Hematopoietic multipotent progenitor cell treated with erythropoietin and hydrocortisone succinate and interleukin-3 and kit ligand, for 6 days (in vitro differentiated cells): ENCODE data around the gene TBCD.

ENCODE experiments used
- DNase-seq: peaks from one replicate; pipeline ENCODE4 v3.0.0-alpha.2; 2015

The TBCD gene

DNA sequence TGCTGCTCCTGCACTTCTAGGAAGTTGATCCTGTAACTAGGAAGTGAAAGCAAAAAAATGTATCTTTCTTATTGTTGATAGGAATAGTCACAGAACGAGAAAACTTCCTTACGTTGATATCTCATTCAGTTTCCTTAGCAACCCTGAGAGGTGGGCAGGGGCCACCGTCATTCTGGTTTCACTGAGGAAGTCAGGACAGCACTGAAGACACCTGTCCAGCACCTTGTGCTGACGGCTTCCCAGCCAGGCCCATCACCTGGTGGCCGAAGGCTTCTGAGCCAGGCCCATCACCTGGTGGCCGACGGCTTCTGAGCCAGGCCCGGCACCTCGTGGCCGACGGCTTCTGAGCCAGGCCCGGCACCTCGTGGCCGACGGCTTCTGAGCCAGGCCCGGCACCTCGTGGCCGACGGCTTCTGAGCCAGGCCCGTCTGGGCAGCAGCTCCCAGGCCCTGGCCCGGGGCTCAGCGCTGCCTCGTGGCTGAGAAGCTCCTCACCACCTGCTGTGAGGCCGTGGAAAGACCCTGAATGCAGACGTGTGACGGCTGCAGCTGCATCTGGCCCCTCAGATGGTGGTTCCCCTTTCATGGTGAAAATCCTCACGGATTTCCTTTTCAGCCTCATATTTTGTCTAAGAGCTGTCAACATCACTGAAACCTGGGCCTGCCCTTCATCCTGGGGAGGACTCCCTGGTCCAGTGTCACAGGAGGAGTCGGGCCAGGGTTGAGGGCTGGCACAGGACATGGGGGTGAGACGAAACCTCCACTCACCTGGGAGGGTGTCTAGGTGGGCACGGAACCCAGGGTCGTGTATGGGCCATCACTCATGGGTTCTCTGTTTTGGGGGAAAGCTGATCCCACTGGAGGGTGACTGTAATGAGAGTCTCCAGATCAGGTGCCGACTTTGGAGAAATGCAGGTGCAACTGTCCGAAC, 121.0 kb downstream of the TBCD start:
- no peak for DNase-seq

DNA sequence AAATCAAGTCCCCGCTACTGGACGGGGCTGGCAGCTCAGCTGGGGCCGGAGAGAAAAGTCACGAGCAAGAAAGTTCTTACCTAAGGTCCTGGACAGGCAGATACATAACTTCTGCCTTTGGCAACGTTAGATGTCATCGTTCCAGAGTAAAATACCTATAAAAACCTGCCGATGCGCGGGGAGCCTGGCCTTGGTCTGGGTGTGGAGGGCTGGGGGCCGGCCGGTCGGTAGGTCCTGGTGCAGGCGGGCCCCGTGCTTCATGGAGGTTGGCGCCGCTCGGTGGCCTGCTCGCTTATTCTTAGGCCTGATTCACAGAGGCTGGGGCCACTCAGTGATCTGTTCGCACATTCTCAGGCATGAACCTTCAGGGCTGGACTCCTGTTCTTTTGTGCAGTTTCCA, 121.7 kb downstream of the TBCD start:
- DNase-seq: no peak

DNA sequence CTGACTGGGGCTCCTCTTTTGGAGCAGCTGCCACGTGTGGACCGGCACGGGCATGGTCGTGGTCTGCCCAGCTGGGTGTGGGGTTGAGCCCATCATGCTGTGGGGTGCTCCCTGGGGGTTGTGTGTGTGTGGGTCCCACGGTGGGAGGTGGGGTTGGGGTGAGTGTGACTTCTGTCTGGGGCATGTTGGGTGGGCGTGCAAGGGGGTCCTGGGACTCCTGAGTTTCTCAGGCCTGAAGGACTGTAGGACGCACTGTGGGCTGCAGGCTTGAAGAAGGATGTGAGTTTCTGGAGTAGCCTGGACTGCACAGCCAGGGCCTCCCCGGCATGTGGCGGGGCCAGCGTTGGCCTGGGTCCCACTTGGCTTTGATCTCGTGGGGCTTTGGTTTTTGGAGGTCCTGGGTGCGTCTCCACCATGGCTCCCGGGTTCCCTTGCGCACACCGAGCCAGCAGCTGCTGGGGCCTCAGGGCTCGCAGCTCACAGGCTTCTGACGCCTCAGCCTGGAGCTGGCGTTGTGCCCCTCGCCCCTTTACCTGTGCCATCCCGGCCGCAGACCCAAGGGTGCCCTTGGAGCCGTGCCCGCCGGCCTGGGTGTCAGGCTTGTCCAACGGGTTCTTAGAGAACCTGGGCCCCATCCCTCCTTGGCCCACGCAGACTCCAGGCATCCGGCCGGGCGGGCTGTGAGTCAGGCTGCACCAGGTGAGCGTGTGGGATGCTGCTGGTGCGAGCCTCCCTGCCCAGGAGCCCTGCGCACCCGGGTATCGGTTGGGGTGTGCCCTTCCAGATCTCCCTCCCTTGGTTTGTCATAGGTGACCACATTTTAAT, 122.4 kb downstream of the TBCD start:
- DNase-seq: no peak

DNA sequence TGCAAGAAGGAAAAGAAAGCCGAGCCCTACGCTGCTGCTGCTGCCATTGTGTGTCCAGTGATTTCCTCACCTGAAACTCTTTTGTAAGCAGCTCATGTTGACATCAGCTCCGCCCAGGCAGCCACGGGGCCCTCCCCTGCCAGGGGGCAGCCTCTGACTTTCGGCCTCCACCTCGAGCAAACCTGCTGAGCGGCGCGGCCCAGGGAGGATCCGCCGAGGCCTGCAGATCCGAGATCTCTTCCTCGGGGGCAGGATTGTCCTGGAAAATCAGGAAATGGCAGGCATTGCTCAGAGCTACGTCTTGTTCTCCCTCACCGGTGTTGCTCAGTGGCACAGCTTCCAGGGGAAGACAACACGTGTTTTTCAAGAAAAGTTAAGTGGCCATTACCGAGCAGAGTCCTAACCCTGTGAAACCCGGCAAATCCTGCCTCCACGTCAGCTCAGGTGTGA, 123.6 kb downstream of the TBCD start:
- no peak for DNase-seq

DNA sequence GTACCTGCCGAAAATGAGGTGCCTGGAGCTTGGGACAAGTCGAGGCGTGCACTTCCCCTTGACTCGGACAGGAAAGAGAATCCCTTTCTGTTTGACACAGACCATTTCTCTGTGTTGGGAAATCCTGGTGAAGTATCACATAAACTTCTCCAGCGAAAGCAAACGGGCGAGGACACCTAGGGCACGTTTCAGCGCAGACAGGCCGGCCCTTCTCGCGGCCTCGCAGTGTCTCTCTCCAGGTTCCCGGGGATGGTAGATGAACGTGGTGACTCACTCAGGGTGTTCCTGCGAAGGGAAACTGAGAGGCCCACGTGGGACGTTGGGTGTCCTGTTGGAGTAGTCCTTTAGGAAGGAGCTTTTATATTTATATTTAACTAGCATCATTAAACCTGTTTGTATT, 124.3 kb downstream of the TBCD start:
- no peak for DNase-seq

DNA sequence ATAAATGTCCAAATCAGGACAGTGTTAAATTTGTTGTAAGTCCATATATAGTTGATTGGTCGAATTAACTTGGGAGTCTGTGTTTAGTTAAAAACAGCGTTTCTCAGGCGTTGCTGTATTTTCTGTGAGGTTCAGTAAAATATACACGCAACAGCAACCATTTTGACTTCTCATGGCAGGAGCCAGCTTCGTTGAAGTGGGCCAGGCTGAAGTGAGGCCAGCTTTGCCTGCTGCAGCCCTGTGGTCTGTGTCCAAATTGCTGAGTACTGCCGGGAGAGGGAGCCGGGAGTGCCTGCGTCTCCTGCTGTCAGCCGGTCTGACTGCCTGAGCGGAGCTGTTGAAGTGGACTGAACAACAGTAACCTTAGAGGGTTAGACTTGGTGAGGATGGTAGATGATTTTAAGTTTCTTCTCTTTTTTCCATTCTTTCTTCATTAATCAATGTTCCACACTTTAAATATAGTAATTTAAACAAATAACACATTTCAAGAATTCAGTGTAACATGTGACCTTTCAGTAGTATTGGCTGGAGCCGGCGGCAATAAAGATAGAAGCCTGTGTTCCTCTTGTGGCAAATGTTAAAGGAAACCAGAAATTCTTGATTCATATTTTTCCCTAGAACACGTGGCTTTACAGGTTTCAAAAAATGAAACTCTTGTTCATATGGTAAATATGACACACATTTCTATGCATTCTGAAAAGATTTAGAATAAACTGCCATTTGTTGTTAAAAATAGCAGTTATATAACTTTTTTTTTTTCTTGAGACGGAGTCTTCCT, 124.9 kb downstream of the TBCD start:
- DNase-seq: peak; percentile 63

DNA sequence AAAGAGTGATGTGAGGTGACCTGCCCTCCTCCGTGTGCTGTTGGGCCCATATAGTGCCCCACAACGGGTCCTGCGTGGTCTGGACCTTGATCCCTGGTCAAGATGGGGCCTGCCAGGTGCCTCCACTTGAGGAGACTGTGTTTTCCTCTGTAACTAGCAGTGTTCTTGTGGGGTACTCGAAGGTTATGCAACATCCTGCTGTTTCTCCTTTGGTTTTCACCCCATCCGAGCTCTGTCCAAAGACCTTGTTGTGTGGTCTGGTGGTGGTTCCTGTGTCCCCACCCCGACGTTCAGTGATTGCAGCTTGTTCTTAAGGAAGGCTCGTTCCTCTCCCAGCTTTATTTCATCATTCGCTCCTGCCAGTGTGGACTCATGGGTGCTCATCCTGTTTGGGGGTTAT, 126.7 kb downstream of the TBCD start:
- DNase-seq: peak; percentile 47

DNA sequence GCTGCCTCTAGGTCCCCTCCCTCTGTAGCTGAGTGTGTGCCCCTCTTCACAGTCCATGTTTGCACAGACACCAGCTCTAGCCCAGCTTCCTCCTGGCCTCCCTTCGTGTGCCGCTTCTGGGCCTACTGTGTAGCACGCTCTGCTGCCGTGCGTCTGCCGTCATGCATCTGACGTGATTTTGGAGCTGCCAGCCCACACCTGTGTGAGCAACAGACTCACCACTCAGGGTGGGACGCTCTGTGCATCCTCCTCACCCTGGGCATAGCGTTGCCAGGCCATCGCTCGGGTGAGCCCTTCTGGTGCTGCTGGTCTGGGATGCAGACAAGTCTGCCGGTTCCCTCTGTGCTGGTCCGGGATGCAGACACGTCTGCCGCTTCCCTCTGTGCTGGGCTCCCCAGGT, 127.4 kb downstream of the TBCD start:
- DNase-seq: no peak

DNA sequence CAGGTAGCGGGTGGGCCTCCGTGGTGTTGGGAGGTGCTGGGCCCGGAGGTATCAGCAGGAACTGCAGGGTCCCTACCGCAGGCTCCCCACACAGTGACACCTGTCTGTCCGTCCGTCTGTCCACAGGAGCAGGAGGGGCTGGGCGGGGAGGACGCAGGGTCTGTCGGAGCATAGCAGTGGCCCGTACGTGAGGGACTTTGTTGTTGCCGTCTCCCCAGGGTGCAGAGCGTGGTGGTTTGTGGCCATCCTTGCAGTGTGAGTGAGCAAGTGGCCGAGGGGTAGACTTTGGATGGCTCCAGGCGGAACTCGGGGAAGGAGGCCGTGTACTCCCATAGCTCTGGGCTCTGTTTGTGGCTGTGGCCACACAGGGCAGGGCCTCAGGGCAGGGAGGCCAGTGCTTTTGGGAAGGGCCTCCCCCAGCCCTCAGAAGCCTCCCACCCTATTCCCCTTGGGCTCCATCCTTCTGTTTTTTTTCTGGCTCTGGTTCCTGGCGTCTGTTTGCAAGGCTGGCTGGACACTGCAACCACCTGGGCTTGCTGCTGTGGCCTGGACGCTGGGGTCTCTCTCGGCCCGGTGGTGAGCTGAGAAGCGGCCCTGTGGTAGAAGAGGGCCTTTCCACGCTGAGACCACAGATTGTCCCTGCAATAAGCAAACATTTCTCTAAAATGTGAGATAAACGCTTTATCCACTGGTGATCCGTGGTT, 128.9 kb downstream of the TBCD start:
- no peak for DNase-seq

DNA sequence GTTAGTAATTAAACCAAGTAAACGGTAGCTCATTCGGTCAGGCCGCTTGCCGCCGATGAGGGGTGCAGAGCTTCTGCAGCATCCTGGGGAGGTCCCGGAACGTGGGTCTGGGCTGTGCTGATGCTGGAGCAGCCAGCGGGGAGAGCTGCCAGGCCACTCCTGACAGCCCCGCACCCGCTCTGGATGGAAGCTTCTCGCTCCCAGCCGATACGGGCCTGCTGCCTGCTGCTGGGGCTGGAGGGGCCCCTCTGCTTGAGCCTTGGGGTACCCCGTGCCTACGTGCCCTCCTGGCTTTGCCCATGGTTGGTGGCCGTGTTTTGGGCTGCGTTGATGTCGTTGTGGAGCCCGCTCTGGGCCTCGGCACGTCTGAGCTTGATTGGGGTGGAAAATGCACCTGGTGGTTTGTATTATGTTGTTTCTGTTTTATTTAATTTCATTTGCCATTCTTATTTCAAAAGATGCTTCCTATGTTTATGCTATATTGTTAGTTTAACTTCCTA, 129.5 kb downstream of the TBCD start:
- DNase-seq: no peak

DNA sequence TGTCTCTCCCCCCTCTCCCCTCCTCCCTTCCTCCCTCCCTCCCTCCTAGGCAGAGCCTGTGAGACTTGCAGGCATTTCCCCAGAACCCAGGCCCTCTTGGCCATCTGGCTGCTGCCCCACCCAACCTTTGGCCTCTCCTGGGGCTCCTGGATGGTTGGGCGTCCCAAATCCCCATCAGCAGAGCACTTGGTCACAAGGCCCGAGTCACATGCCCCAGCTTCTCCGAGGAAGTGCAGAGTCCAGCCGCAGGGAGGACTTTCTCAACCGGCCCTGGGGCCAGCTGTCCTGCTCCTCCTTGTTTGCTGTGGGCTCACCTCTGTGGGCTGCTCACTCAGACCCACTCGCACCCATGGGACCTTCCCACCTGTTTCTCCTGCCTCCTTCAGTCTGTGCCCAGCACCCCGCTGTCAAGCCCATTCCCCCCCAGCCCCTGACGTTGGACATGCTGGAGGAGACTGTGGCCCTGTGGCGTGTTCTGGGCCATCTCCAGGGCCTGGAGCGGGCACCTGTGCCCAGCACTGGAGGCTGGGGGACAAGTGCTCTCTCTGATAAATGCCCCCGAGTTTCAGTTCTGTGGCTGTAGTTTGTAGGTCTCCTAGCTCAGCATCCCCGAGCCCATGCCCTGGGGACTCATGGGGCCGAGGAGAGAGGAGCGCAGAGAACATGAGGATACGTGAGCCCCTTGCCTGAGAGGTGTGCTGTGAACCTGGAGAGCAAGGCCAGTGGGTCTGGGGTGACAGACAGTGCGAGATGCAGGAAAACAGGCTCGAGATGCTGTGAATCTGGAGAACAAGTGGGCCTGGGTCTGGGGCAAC, 130.2 kb downstream of the TBCD start:
- no peak for DNase-seq

DNA sequence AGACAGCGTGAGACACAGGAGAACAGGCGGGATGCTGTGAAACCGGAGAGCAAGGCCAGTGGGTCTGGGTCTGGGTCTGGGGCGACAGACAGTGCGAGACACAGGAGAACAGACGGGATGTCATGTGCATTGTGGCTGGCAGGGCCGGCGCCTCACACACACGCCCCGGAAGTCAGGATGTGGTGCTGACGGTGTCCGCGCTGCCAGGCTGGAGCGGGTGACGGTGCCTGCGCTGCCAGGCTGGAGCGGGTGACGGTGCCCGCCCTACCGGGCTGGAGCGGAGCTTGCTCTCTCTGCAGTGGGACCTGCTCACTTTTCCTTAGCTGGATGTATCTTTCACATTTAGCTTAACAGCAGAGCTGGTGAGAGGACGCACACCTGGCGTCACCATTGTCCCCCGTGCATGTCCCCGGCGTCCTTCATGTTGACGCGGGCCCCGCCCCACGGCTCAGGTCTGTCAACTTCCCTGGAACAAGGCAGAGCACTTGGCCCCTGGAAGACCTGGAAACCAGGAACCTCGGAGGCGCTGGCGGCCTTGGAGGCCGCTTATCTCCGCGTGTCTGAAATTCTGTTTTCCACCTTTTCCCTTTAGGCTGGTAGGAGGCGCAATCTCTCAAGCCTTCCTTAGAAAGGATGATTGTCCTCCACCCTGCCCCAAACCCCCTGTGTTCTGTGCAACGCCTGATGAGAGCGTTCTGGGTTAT, 131.0 kb downstream of the TBCD start:
- DNase-seq: peak; percentile 14

DNA sequence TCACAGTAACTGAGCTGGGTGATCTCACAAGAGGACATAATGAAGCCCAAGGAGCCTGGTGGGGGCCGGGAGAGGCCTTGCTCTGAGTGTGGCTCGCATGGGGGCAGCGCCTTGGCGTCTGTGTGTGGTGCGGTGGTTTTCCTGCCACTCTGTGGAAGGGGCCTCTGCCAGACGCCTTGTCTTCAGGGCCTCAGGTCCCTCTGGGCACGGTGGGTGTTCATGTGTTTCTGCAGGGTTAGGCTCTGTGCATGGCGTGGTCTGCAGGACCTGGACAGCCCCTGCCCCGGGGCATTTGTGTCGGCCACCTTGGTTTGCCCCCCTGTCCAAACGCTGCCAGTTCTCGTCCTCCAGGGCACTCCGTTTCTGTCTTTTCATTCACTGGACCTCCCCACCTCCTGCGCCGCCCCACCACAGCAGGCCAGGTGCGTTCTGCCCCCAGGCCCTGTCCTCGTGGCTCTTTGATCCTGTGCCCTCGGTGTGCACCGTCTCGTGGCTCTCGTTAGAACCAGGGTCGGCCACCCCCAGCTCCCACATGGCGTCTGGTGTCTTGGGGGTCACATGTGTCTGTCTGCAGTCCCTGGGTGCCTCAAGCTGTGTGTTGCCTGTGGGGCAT, 131.7 kb downstream of the TBCD start:
- peak; percentile 21 for DNase-seq

DNA sequence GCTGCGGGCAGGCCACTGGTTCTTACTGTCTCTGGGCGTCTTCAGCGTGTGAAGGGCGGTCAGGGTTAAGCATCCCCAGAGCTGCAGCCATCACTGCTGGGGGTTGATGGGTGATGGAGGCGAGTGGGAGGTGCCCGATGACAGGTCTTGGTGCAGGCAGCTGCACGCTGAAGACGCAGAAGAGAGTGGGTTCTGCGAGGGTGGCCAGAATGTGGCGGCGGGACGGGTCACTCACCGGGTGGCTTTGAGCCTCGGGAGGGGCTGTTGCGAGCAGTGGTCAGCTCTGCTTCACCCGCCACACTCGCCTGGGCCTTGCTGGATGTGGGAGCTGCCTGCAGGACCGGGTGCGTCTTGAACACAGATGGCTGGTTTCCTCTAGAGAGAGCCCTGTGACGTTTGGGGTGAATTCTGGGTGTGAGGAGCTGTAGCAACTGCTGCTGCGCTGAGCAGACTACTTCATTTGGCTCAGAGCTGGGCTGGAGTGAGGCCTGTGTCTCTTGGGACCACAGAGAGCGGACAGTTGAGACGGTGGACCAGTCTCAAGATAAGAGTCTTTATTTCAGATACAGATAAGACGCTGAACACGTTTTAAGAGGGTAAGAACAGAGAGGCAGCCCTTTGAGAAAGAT, 132.6 kb downstream of the TBCD start:
- DNase-seq: peak; percentile 52

DNA sequence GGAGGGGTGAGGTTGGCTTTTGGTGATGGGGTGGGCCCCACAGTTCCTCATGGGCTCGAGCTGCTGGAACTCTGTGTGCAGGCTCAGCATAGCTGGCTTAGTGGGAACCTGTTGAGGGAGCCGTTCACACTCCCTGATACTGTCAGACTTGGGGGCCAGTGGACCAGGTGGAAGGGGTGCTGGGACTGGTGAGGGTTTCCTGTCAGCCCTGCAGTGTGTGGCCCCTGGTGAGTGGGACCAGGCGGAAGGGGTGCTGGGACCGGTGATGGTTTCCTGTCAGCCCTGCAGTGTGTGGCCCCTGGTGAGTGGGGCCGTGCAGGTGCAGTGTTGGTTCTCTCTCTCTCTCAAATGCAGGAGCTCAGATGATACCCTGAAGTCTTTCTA, 133.1 kb downstream of the TBCD start:
- no peak for DNase-seq

DNA sequence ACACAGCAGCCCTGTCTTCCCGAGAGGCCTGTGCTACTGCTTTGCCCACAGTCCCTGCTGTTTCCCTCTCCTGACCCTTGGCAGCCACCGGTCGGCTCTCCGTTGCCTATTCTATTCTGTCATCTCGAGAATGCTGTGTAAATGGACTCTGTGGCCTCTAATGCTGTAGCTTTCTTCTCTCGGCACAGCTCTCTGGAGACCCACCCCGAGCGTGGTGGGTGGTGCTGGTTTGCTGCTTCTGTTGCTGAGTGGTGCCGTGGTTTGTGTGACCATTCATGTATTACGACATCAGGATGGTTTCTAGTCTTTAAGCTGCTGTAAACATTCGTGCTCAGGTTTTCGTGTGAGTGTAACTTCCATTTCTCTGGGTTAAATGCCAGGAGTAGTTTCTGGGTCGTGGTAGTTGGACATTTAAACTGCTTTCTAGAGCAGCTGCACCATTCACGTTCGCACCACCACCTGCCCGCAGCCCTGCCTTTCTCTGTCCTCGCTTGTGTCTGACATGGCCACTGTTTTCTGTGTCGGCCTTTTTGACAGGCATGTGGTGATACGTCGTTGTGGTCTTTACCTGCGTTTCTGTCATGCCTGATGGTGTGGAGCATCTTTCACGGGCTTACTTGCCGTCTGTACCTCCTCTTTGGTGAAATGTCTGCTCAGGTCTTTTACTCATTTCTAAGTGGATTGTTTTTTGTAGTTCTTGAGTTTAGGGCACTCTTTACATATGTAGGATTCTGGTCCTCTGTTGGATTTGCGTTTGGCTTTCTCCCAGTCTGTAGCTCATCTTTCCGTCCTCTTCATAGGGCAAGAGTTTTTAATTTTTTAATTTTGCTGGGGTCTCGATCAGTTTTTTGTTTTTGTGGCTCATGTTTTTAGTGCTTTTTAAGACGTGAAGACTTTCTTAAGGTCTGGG, 135.6 kb downstream of the TBCD start:
- peak; percentile 52 for DNase-seq

DNA sequence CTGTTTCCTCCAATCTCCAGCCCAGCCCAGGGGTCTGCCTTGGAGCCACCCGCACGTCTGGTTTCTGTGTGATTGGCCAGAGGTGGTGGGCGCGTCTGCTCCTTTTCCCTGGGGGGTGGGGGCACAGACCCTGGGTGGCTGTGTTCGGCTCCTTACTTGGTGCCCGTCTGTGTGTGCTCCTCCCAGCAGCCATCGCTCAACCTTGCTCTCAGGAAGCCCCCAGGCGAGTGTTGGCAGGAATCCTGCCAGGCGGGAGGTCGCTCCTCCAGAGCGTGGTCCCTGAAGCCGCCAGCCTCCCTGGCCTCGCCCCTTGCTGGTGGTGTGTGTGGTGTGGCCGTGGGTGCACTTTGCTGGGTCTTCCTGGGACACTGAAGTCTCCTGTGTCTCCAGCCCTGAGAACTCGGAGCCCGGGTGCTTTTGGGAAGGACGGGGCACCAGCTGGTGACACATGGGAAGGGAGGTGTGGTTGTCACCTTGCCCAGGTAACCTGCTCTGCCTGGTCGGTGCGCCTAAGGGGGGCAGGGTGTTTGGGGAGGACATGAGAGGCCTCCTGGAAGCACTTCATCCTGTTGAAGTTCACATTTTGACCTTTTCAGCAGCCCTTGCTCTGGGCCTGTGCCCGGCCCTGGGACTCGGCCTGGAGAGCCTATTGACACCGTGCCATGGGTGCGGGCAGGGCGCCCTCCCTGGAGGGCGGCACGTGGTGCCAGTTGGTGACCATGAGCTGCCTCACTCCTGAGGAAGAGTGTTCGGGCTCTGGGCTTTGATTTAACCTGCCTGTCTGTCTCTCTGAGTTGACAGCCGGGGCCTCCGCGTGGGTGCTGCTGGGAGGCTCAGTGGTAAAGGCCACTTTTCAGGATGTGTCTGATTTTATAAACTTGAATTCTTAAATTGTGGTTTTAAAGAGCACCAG, 137.0 kb downstream of the TBCD start:
- DNase-seq: peak; percentile 24
